SKM-1 (cell line): Measurements from ENCODE around the gene OR11A1.

Experiments used
- DNase-seq: peaks from one replicate; lab custom pipeline; 2025; ENCODE audit not compliant: unreplicated experiment; lab: John Stamatoyannopoulos, UW

The OR11A1 gene

DNA sequence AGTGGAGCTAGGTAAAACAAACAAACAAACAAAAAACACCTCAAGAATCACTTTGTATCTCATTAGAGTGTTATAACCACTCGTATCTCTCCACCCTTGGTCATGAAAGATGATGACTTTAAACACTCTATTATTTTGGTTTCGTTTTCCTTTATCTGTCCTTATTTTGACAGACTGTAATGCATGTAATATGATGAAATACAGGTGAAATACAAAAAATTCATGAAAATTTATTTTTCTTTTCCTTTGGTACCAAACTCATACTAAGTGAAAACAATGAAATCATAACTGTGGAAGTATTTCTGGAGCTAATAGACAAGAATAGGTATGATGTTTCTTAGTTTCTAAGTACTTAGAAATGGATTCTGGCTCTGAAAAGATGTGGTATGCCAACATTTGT lies 57.3 kb downstream of the OR11A1 start:
- no peak for DNase-seq

DNA sequence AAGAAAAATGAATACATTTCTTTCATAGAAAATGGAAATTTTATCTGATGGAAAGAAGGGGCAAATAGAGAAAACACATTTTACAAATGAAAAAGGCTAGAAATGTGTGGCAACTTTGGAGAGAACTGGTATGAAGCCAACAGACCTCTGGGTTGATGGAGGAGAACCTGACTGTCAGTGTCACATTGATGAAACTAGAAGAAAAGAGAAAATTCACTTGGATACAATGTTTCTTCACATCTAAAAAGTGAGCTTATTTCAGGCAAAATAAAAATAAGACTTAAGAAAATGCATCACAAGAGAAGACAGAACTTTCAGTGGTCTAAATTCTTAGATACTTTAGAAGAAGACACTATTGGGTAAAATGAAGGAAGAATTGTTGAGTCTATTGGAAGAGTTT lies 61.5 kb downstream of the OR11A1 start, which contains the start of gene OR12D2:
Gene OR12D2 (plus strand): TSS at position 301 of the 400 bp plus-strand sequence. CDS start 1,069 bp downstream, outside the sequence.
- DNase-seq = no peak

GRCh38 chr6:29388533-29388932 lies 68.3 kb downstream of the OR11A1 start:
- DNase-seq = no peak

DNA sequence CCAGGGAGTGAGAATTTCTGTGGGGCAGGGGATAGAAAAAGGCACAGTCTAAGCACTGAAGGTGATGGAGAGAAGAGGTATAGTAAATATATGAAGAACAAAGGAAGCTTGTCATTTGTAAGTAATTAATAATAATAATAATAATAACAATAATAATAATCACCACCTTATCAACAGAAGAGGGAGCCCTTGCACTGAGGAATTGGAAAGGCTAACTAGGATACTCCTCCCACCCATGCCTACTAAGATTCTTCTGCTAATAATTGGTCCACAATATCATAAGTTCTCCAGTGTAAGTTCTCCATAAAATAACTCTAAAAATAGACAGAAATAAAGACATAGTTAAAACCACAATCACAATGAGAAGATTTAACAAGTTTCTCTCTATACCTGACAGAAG lies 80.9 kb downstream of the OR11A1 start:
- DNase-seq = no peak
